ENCODE data around the gene SLC38A5. TPM values are rescaled to one million over a fixed set of nuclear protein-coding genes. Genes with fewer than 3 reads are reported as not detected.
A peak's percentile ranks its signal among the peaks of the same experiment; 100 is the strongest.

SLC38A5 gene
- total and polyA plus RNA-seq, 9 of the 15 experiments (the other 6 are each of a cell fraction or from before 2014, with no cell fraction given): 9.3 to 228 (median 142) TPM

DNA sequence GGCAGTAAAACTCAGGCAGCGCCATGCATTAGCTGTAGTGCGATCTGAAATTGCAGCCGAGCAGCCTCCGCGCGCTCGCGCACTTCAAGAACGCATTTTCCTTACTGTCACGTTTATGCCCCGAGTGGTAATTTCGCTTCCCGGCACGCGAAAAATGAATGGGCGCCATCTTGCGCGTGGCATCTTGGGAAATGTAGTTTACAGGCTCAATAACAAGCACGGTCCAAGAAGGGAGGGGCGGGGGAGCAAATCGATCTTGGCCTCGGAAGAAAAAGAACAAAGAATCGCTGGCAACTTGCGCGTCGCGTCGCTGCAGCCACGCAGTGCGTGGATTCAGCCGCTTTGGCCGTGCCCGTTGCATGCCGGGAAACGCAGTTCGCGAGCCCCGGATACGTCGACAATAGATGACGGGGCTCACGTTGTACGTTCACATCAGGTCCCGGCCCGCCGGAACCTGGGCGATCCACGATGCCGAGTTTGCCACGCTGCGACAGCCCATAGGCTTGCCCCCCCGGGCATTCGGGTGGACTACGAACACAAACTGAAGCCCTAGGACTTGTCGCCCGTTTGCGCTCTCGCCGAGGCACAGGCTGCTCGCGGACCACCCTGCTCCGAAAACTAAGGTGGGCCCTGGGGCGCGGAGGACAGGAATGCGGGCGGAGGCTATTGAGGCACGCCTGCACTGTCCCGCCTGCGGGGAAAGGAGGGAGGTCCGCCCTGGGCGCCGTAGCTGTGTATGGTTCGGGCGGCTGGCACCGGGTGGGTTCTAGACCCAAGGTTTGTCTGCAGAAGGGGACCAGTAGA is 5.9 kb upstream of the SLC38A5 start, which contains the start of gene FTSJ1 (continued):
- TF ChIP-seq IFI16 (CRISPR knock-in tag; IDR thresholded peaks at IDR 0.05) (no peak), MEF2A (IDR thresholded peaks at IDR 0.05; ENCODE audit: control insufficient read depth, low read depth, low read length) (no peak), SAP30 (IDR thresholded peaks at IDR 0.05; ENCODE audit: borderline replicate concordance, insufficient read depth, low read depth, low read length, poor library complexity, severe bottlenecking) (peak; percentile 94), ZKSCAN3 (CRISPR knock-in tag; IDR thresholded peaks at IDR 0.05) (no peak), ARNT (IDR thresholded peaks at IDR 0.05) (no peak), PCBP1 (IDR thresholded peaks at IDR 0.05; ENCODE audit: low read depth, low read length, poor library complexity, severe bottlenecking) (no peak), ATF7 (IDR thresholded peaks at IDR 0.05) (peak; percentile 80), RB1 (IDR thresholded peaks at IDR 0.05; ENCODE audit: low read depth) (no peak), NCOA6 (IDR thresholded peaks at IDR 0.05) (peak; percentile 55; the same call in 1 of the 2 replicates), BRD9 (IDR thresholded peaks at IDR 0.05; ENCODE audit: low read depth, partially characterized antibody) (no peak), ZNF584 (CRISPR knock-in tag; IDR thresholded peaks at IDR 0.05; ENCODE audit: low read depth) (no peak), NR2F6 (CRISPR knock-in tag; IDR thresholded peaks at IDR 0.05) (no peak), RHOXF2B (CRISPR knock-in tag; conservative IDR thresholded peaks at IDR 0.05) (no peak), NBN (IDR thresholded peaks at IDR 0.05; ENCODE audit: low read depth) (no peak), ZC3H4 (CRISPR knock-in tag; IDR thresholded peaks at IDR 0.05; ENCODE audit: borderline replicate concordance) (no peak), MCM7 (IDR thresholded peaks at IDR 0.05) (no peak), POU5F1 (IDR thresholded peaks at IDR 0.05; ENCODE audit: borderline replicate concordance, low read depth, low read length, partially characterized antibody) (no peak), ZNF316 (IDR thresholded peaks at IDR 0.05) (no peak), ZZZ3 (IDR thresholded peaks at IDR 0.05) (no peak; the same call in 1 of the 2 replicates), TAF15 (IDR thresholded peaks at IDR 0.05; ENCODE audit: low read depth, low read length) (no peak)
- TF ChIP-seq, protein P1, sequence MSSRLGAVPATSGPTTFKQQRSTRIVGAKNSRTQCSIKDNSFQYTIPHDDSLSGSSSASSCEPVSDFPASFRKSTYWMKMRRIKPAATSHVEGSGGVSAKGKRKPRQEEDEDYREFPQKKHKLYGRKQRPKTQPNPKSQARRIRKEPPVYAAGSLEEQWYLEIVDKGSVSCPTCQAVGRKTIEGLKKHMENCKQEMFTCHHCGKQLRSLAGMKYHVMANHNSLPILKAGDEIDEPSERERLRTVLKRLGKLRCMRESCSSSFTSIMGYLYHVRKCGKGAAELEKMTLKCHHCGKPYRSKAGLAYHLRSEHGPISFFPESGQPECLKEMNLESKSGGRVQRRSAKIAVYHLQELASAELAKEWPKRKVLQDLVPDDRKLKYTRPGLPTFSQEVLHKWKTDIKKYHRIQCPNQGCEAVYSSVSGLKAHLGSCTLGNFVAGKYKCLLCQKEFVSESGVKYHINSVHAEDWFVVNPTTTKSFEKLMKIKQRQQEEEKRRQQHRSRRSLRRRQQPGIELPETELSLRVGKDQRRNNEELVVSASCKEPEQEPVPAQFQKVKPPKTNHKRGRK (tag; IDR thresholded peaks at IDR 0.05): no peak
- TF ChIP-seq, protein P2, sequence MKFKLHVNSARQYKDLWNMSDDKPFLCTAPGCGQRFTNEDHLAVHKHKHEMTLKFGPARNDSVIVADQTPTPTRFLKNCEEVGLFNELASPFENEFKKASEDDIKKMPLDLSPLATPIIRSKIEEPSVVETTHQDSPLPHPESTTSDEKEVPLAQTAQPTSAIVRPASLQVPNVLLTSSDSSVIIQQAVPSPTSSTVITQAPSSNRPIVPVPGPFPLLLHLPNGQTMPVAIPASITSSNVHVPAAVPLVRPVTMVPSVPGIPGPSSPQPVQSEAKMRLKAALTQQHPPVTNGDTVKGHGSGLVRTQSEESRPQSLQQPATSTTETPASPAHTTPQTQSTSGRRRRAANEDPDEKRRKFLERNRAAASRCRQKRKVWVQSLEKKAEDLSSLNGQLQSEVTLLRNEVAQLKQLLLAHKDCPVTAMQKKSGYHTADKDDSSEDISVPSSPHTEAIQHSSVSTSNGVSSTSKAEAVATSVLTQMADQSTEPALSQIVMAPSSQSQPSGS (CRISPR knock-in tag; IDR thresholded peaks at IDR 0.05): no peak
- TF ChIP-seq, protein P3, sequence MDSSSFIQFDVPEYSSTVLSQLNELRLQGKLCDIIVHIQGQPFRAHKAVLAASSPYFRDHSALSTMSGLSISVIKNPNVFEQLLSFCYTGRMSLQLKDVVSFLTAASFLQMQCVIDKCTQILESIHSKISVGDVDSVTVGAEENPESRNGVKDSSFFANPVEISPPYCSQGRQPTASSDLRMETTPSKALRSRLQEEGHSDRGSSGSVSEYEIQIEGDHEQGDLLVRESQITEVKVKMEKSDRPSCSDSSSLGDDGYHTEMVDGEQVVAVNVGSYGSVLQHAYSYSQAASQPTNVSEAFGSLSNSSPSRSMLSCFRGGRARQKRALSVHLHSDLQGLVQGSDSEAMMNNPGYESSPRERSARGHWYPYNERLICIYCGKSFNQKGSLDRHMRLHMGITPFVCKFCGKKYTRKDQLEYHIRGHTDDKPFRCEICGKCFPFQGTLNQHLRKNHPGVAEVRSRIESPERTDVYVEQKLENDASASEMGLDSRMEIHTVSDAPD (CRISPR knock-in tag; IDR thresholded peaks at IDR 0.05): no peak
- TF ChIP-seq, protein P4, sequence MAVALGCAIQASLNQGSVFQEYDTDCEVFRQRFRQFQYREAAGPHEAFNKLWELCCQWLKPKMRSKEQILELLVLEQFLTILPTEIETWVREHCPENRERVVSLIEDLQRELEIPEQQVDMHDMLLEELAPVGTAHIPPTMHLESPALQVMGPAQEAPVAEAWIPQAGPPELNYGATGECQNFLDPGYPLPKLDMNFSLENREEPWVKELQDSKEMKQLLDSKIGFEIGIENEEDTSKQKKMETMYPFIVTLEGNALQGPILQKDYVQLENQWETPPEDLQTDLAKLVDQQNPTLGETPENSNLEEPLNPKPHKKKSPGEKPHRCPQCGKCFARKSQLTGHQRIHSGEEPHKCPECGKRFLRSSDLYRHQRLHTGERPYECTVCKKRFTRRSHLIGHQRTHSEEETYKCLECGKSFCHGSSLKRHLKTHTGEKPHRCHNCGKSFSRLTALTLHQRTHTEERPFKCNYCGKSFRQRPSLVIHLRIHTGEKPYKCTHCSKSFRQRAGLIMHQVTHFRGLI (CRISPR knock-in tag; IDR thresholded peaks at IDR 0.05): no peak

Measured in K562 (cell line).